Liver (tissue), 9 donors: ENCODE results near the gene ATXN10. TPM values are rescaled to one million over a fixed set of nuclear protein-coding genes. Genes with fewer than 3 reads are reported as not detected.

Source experiments
- DNase-seq: peaks from one replicate; pipeline ENCODE4 v3.0.0-alpha.2; 2017; ENCODE audit warnings: low spot score
- H3K27ac ChIP-seq, 2 donors: one replicate each; pipeline ENCODE4 v1.7.0; 2013; ENCODE audit warnings: inconsistent platforms in 2 of 2, low read length in 2 of 2, control low read depth in 1 of 2, low read depth in 1 of 2, mild to moderate bottlenecking in 1 of 2
- H3K27me3 ChIP-seq, 4 donors: one replicate each; pipeline versions ENCODE4 v1.6.1 to v1.7.0; 2013; ENCODE audit warnings: low read length in 3 of 4, inconsistent platforms in 1 of 4, mild to moderate bottlenecking in 1 of 4, moderate library complexity in 1 of 4; ENCODE audit not compliant: control insufficient read depth in 4 of 4, insufficient read depth in 4 of 4
- H3K36me3 ChIP-seq, 4 donors: one replicate each; pipeline versions ENCODE4 v1.6.1 to v1.7.0; 2013; ENCODE audit warnings: low read length in 3 of 4, mild to moderate bottlenecking in 3 of 4, low read depth in 1 of 4, moderate library complexity in 1 of 4; ENCODE audit not compliant: control insufficient read depth in 4 of 4, insufficient read depth in 3 of 4
- H3K4me1 ChIP-seq, 4 donors: one replicate each; pipeline versions ENCODE4 v1.6.1 to v1.7.0; 2013; ENCODE audit warnings: low read length in 3 of 4, mild to moderate bottlenecking in 3 of 4, moderate library complexity in 1 of 4; ENCODE audit not compliant: control insufficient read depth in 4 of 4, insufficient read depth in 4 of 4
- H3K4me3 ChIP-seq, 3 donors: one replicate each; pipeline versions ENCODE4 v1.6.1 to v1.7.0; 2013; ENCODE audit warnings: low read length in 3 of 3, control low read depth in 1 of 3, low read depth in 1 of 3, mild to moderate bottlenecking in 1 of 3
- H3K9ac ChIP-seq, 2 donors: one replicate each; pipeline ENCODE4 v1.7.0; 2013; ENCODE audit warnings: low read length in 2 of 2, mild to moderate bottlenecking in 2 of 2, moderate library complexity in 2 of 2, control low read depth in 1 of 2, low read depth in 1 of 2
- H3K9me3 ChIP-seq, 4 donors: one replicate each; pipeline versions ENCODE4 v1.6.1 to v1.7.0; 2013; ENCODE audit warnings: low read length in 3 of 4; ENCODE audit not compliant: control insufficient read depth in 4 of 4
- ATF3 ChIP-seq: IDR thresholded peaks from 2 replicates; pipeline ENCODE4 v1.6.1; 2016; ENCODE audit warnings: antibody characterized with exemption
- CTCF ChIP-seq: fragments of 150-350 bp; IDR thresholded peaks from 2 replicates; pipeline ENCODE4 v1.5.1; 2017; ENCODE audit warnings: improper control_type of control experiment, low read depth, low read length; ENCODE audit not compliant: missing input control
- EGR1 ChIP-seq, 2 donors: IDR thresholded peaks; 2 replicates each; pipeline ENCODE4 v1.6.1; 2016 to 2018; ENCODE audit warnings: antibody characterized with exemption in 2 of 2, low read depth in 2 of 2
- FOXA1 ChIP-seq: IDR thresholded peaks from 2 replicates; pipeline ENCODE4 v1.6.1; 2016; ENCODE audit warnings: antibody characterized with exemption
- FOXA2 ChIP-seq: IDR thresholded peaks from 2 replicates; pipeline ENCODE4 v1.6.1; 2016; ENCODE audit warnings: antibody characterized with exemption
- GABPA ChIP-seq, 2 donors: IDR thresholded peaks in 1 of 2; conservative IDR thresholded peaks in 1 of 2; 2 replicates each; pipeline ENCODE4 v1.6.1; 2016; ENCODE audit warnings: antibody characterized with exemption in 2 of 2, mild to moderate bottlenecking in 1 of 2, moderate library complexity in 1 of 2
- HNF4A ChIP-seq, 2 donors: conservative IDR thresholded peaks; 2 replicates each; pipeline ENCODE4 v1.6.1; 2016; ENCODE audit warnings: antibody characterized with exemption in 2 of 2, mild to moderate bottlenecking in 2 of 2
- HNF4G ChIP-seq: IDR thresholded peaks from 2 replicates; pipeline ENCODE4 v1.6.1; 2016; ENCODE audit warnings: antibody characterized with exemption
- JUND ChIP-seq, 2 donors: IDR thresholded peaks; 2 replicates each; pipeline ENCODE4 v1.6.1; 2016; ENCODE audit warnings: antibody characterized with exemption in 2 of 2
- MAX ChIP-seq: IDR thresholded peaks from 2 replicates; pipeline ENCODE4 v1.6.1; 2016; ENCODE audit warnings: antibody characterized with exemption
- NR2F2 ChIP-seq: IDR thresholded peaks from 2 replicates; pipeline ENCODE4 v1.6.1; 2016; ENCODE audit warnings: antibody characterized with exemption
- RAD21 ChIP-seq, 2 donors: IDR thresholded peaks; 2 replicates each; pipeline ENCODE4 v1.6.1; 2016; ENCODE audit warnings: antibody characterized with exemption in 2 of 2, mild to moderate bottlenecking in 2 of 2
- REST ChIP-seq: IDR thresholded peaks from 2 replicates; pipeline ENCODE4 v1.6.1; 2016; ENCODE audit warnings: antibody characterized with exemption, mild to moderate bottlenecking
- RXRA ChIP-seq, 2 donors: IDR thresholded peaks; 2 replicates each; pipeline ENCODE4 v1.6.1; 2017 to 2018; ENCODE audit warnings: antibody characterized with exemption in 2 of 2, mild to moderate bottlenecking in 1 of 2
- SP1 ChIP-seq: IDR thresholded peaks from 2 replicates; pipeline ENCODE4 v1.6.1; 2018; ENCODE audit warnings: antibody characterized with exemption, mild to moderate bottlenecking
- TAF1 ChIP-seq: conservative IDR thresholded peaks from 2 replicates; pipeline ENCODE4 v1.6.1; 2016; ENCODE audit warnings: antibody characterized with exemption, mild to moderate bottlenecking
- YY1 ChIP-seq: IDR thresholded peaks from 2 replicates; pipeline ENCODE4 v1.6.1; 2016; ENCODE audit warnings: antibody characterized with exemption, mild to moderate bottlenecking
- ZBTB33 ChIP-seq: IDR thresholded peaks from 2 replicates; pipeline ENCODE4 v1.6.1; 2016; ENCODE audit warnings: antibody characterized with exemption
- WGBS: extraction: QIAGEN DNeasy Blood & Tissue Kit; methylation state at CpG from one replicate; pipeline ENCODE4 v1.1.7; 2013; 5-methylcytosine and 5-hydroxymethylcytosine counted together
- polyA plus RNA-seq, 2 donors: library from polyadenylated mRNA; stranded (reverse) in 1 of 2; unstranded in 1 of 2; fragments of 200-250 nt in 1 of 2; fragments of >200 nt in 1 of 2; fragmentation: Nextera tagmentation in 1 of 2; extraction: Ambion mirVana in 1 of 2; gene quantifications; one replicate each; pipeline versions ENCODE4 v1.2.1 to v1.2.3, GENCODE V29; 2013 to 2015
- total RNA-seq, 2 donors: library from RNA; depleted of rRNA; stranded (reverse); fragments of >200 nt; gene quantifications; one replicate each; pipeline ENCODE4 v1.2.3, GENCODE V29; 2014
- donor health status: healthy.
- donor health status: healthy.
- donor health status: healthy.
- donor health status: healthy.
- donor health status: healthy.

ATXN10 gene
- total and polyA plus RNA-seq, 4 donors = 34.9 to 100 (median 69.7) TPM

GRCh38 chr22:45678961-45679912 is 7.6 kb downstream of the ATXN10 start:
- DNase-seq = no peak

More at GRCh38 chr22:45678961-45679912, 7.6 kb downstream of the ATXN10 start:
- H3K4me3 ChIP-seq = no peak overlapping the region
- peaks cover 2 to 9% (median 7%) of the 10 kb centered on the region in 4 donors for H3K4me1 ChIP-seq
- H3K9me3 ChIP-seq = no peaks in the 10 kb centered on the region
- H3K36me3 ChIP-seq = no peaks in the 10 kb centered on the region
- WGBS = 93% methylated on average over 9 of the region's 9 CpGs
- no peak overlapping the region for H3K9ac ChIP-seq
- H3K27me3 ChIP-seq = no peaks in the 10 kb centered on the region
- TF ChIP-seq REST (no peak), SP1 (no peak), YY1 (no peak), EGR1 (IDR thresholded peaks at IDR 0.05; ENCODE audit: low read depth in 2 of 2) (no peak), ATF3 (no peak), MAX (no peak), ZBTB33 (no peak), HNF4G (no peak), FOXA2 (no peak), NR2F2 (no peak), GABPA (IDR thresholded peaks at IDR 0.05 in 1 of 2, conservative IDR thresholded peaks at IDR 0.05 in 1 of 2) (no peak), RXRA (IDR thresholded peaks at IDR 0.05) (no peak), FOXA1 (no peak), TAF1 (no peak), HNF4A (conservative IDR thresholded peaks at IDR 0.05) (no peak), JUND (IDR thresholded peaks at IDR 0.05) (no peak), RAD21 (IDR thresholded peaks at IDR 0.05) (no peak), CTCF (no peak)
- H3K27ac ChIP-seq = no peak overlapping the region
